Umbilical cord (tissue), 2 donors: ENCODE measurements around the gene PHF12. TPM values are rescaled to one million over a fixed set of nuclear protein-coding genes. Genes with fewer than 3 reads are reported as not detected.
A peak's percentile ranks its signal among the peaks of the same experiment; 100 is the strongest.
"Not testable (repeated sequence)": the region's sequence is repeated elsewhere in the genome, so short reads cannot be mapped to it uniquely, and the experiment has no call there.

Source experiments
- DNase-seq: peaks from one replicate; pipeline ENCODE4 v3.0.0-alpha.2; 2015; ENCODE audit warnings: low spot score
- total RNA-seq: library from RNA; depleted of rRNA; stranded (reverse); fragments of >200 nt; gene quantifications from one replicate; pipeline ENCODE4 v1.2.3, GENCODE V29; 2014; ENCODE audit warnings: low replicate concordance; ENCODE audit not compliant: insufficient read depth

PHF12 gene
- total RNA-seq, 1 donor from 2014 or later: 28.6 TPM

- not testable (repeated sequence) for DNase-seq
Observed at GRCh38 chr17:28903546-28903841, 47.8 kb downstream of the PHF12 start.

- DNase-seq: peak; percentile 88
Observed at GRCh38 chr17:28902819-28903545, 48.3 kb downstream of the PHF12 start, which contains the start of gene DHRS13. Gene DHRS13, minus strand, starts transcription at chr17:28903079. Its CDS starts 135 bp downstream, at chr17:28902944.

GRCh38 chr17:28901866-28902818 is 49.2 kb downstream of the PHF12 start:
- DNase-seq: peak; percentile 47

- DNase-seq: no peak
Observed at GRCh38 chr17:28900986-28901726, 50.2 kb downstream of the PHF12 start.

GRCh38 chr17:28899212-28899815 is 52.0 kb downstream of the PHF12 start:
- DNase-seq: no peak

GRCh38 chr17:28898527-28898955 is 52.8 kb downstream of the PHF12 start:
- no peak for DNase-seq

- no peak for DNase-seq
Observed at GRCh38 chr17:28897769-28898526, 53.4 kb downstream of the PHF12 start.

GRCh38 chr17:28896884-28897768 is 54.2 kb downstream of the PHF12 start, which contains the start of gene FLOT2:
Gene FLOT2, minus strand, starts transcription at chr17:28897733. Its CDS starts 159 bp downstream, at chr17:28897574.
- peak; percentile 76 for DNase-seq

- DNase-seq: no peak
Observed at GRCh38 chr17:28896491-28896883, 54.8 kb downstream of the PHF12 start.

GRCh38 chr17:28895794-28896447 is 55.4 kb downstream of the PHF12 start:
- no peak for DNase-seq

GRCh38 chr17:28893248-28894183 is 57.8 kb downstream of the PHF12 start:
- not testable (repeated sequence) for DNase-seq

GRCh38 chr17:28892024-28892423 is 59.3 kb downstream of the PHF12 start:
- DNase-seq: no peak

- no peak for DNase-seq
Observed at GRCh38 chr17:28891201-28891600, 60.1 kb downstream of the PHF12 start.

GRCh38 chr17:28889996-28890395 is 61.3 kb downstream of the PHF12 start:
- no peak for DNase-seq

GRCh38 chr17:28888832-28889231 is 62.5 kb downstream of the PHF12 start:
- no peak for DNase-seq

- DNase-seq: no peak
Observed at GRCh38 chr17:28887871-28888471, 63.3 kb downstream of the PHF12 start.

- no peak for DNase-seq
Observed at GRCh38 chr17:28885951-28886350, 65.4 kb downstream of the PHF12 start.
